Measurements from ENCODE around the gene ACO2. TPM values are rescaled to one million over a fixed set of nuclear protein-coding genes. Genes with fewer than 3 reads are reported as not detected.

The ACO2 gene
- total and polyA plus RNA-seq, 2 of the 13 experiments (the other 11 are each of a cell fraction or from before 2014, with no cell fraction given), result 19.2 to 45.6 TPM

DNA sequence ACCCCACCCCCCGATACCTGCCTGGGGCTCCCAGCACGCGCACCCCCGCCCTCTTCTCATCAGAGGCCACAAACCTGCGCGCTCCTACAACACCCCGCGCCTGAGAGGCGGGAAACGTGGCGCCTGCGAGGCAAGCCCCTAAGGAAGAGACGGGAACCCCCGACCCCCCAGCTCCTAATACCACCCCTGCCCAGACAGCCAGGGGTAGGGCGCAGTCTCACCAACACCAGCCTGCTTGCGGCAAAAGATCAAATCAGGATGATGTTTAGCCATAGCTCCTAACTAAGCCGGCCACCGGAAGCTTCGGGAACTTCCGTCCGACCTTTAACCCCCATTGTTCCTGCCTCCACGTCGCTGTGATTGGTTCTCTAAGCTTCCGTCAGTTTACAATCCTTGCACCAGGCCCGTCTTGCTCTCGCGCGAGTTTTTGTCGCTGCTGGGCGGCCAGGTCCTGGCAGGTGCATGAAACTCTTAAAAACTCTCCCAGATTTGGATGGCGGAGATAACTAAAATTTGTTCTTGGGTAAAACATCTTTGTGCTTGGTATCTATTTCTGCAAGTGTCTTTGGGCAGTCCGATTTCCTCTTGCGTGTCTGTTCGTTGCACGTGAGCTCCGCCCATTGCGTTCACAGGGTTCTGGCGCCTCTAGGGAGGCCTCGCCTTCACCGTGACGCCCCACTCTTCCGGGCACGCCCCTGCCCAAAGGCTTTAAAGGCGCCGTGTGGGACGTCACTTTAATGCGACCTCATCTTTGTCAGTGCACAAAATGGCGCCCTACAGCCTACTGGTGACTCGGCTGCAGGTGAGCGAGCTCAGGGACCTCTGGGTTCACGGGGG lies at the start of gene ACO2, which contains the start of gene PHF5A (continued):
- TF ChIP-seq ZNF232 (CRISPR knock-in tag; IDR thresholded peaks at IDR 0.05; ENCODE audit: borderline replicate concordance), result 0 out of 2 replicates have a peak, but pooled peaks have one; percentile 15
- peak; percentile 47; the same call in 1 of the 2 replicates for TF ChIP-seq RNF2 (conservative IDR thresholded peaks at IDR 0.05; ENCODE audit: low read depth)
- TF ChIP-seq, protein P1, sequence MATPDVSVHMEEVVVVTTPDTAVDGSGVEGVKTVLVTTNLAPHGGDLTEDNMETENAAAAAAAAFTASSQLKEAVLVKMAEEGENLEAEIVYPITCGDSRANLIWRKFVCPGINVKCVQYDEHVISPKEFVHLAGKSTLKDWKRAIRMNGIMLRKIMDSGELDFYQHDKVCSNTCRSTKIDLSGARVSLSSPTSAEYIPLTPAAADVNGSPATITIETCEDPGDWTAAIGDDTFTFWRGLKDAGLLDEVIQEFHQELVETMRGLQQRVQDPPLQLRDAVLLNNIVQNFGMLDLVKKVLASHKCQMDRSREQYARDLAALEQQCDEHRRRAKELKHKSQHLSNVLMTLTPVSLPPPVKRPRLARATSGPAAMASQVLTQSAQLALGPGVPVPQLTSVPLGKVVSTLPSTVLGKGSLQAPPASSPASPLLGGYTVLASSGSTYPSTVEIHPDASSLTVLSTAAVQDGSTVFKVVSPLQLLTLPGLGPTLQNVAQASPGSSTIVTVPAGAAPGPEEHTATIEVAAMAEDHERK (CRISPR knock-in tag; IDR thresholded peaks at IDR 0.05; ENCODE audit: low read depth), result peak; percentile 59
- TF ChIP-seq TBX2 (CRISPR knock-in tag; IDR thresholded peaks at IDR 0.05; ENCODE audit: borderline replicate concordance), result peak; percentile 63; the same call in 1 of the 2 replicates
- no peak for TF ChIP-seq SOX13 (IDR thresholded peaks at IDR 0.05)
- TF ChIP-seq SOX13 (CRISPR knock-in tag; conservative IDR thresholded peaks at IDR 0.05 in 1 of 2, IDR thresholded peaks at IDR 0.05 in 1 of 2), result peak in 1 of 2 experiments; percentile 25; a peak in 1 of 4 replicates
- TF ChIP-seq, protein P2, sequence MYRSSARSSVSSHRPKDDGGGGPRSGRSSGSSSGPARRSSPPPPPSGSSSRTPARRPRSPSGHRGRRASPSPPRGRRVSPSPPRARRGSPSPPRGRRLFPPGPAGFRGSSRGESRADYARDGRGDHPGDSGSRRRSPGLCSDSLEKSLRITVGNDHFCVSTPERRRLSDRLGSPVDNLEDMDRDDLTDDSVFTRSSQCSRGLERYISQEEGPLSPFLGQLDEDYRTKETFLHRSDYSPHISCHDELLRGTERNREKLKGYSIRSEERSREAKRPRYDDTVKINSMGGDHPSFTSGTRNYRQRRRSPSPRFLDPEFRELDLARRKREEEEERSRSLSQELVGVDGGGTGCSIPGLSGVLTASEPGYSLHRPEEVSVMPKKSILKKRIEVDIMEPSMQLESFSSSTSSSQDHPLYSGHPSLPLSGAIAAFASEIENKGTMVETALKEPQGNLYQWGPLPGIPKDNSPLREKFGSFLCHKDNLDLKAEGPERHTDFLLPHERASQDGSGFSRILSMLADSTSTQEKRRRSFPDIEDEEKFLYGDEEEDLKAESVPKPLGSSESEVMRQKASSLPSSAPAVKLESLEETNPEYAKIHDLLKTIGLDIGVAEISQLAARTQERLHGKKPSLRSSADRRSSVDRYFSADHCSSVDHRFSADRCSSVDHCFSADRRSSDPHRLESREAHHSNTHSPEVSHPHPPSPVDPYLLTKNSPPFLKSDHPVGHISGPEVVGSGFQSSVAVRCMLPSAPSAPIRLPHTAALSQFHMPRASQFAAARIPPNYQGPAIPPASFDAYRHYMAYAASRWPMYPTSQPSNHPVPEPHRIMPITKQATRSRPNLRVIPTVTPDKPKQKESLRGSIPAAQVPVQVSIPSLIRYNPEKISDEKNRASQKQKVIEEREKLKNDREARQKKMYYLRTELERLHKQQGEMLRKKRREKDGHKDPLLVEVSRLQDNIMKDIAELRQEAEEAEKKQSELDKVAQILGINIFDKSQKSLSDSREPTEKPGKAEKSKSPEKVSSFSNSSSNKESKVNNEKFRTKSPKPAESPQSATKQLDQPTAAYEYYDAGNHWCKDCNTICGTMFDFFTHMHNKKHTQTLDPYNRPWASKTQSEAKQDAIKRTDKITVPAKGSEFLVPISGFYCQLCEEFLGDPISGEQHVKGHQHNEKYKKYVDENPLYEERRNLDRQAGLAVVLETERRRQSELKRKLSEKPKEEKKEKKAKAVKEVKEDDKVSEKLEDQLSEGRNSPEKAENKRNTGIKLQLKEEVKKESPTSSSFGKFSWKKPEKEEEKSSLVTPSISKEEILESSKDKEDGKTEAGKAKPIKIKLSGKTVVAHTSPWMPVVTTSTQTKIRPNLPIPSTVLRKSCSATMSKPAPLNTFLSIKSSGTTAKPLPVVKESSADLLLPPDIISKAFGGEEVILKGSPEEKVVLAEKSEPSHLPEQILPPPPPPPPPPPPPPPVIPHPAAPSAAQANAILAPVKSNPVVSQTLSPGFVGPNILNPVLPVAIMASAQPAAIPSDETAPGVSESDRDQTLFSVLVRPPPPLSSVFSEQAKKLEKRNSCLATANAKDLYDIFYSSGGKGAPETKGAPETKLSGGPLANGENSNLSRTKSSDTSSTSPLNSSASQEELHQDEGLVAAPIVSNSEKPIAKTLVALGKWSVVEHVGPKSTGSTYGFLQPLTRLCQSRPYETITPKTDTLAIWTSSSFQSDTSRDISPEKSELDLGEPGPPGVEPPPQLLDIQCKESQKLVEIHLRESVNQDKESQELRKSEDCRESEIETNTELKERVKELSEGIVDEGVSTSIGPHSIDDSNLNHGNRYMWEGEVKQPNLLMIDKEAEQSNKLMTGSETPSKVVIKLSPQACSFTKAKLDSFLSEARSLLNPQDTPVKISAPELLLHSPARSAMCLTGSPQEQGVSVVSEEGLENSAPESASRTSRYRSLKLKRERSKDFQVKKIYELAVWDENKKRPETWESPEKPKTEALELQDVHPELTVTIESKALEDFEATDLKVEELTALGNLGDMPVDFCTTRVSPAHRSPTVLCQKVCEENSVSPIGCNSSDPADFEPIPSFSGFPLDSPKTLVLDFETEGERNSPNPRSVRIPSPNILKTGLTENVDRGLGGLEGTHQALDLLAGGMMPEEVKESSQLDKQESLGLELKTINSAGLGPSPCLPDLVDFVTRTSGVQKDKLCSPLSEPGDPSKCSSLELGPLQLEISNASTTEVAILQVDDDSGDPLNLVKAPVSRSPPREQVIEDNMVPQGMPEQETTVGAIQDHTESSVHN (CRISPR knock-in tag; IDR thresholded peaks at IDR 0.05), result peak; percentile 55; the same call in 1 of the 2 replicates
- TF ChIP-seq ATF1 (CRISPR knock-in tag; IDR thresholded peaks at IDR 0.05), result peak; percentile 99
- TF ChIP-seq, protein P3, sequence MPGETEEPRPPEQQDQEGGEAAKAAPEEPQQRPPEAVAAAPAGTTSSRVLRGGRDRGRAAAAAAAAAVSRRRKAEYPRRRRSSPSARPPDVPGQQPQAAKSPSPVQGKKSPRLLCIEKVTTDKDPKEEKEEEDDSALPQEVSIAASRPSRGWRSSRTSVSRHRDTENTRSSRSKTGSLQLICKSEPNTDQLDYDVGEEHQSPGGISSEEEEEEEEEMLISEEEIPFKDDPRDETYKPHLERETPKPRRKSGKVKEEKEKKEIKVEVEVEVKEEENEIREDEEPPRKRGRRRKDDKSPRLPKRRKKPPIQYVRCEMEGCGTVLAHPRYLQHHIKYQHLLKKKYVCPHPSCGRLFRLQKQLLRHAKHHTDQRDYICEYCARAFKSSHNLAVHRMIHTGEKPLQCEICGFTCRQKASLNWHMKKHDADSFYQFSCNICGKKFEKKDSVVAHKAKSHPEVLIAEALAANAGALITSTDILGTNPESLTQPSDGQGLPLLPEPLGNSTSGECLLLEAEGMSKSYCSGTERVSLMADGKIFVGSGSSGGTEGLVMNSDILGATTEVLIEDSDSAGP (CRISPR knock-in tag; IDR thresholded peaks at IDR 0.05; ENCODE audit: borderline replicate concordance), result peak; percentile 82
- TF ChIP-seq ZNF550 (CRISPR knock-in tag; IDR thresholded peaks at IDR 0.05; ENCODE audit: borderline replicate concordance), result 0 out of 2 replicates have a peak, but pooled peaks have one; percentile 43
- peak; percentile 53; the same call in 1 of the 2 replicates for TF ChIP-seq NFKB2 (CRISPR knock-in tag; IDR thresholded peaks at IDR 0.05; ENCODE audit: borderline replicate concordance)
- TF ChIP-seq, protein P4, sequence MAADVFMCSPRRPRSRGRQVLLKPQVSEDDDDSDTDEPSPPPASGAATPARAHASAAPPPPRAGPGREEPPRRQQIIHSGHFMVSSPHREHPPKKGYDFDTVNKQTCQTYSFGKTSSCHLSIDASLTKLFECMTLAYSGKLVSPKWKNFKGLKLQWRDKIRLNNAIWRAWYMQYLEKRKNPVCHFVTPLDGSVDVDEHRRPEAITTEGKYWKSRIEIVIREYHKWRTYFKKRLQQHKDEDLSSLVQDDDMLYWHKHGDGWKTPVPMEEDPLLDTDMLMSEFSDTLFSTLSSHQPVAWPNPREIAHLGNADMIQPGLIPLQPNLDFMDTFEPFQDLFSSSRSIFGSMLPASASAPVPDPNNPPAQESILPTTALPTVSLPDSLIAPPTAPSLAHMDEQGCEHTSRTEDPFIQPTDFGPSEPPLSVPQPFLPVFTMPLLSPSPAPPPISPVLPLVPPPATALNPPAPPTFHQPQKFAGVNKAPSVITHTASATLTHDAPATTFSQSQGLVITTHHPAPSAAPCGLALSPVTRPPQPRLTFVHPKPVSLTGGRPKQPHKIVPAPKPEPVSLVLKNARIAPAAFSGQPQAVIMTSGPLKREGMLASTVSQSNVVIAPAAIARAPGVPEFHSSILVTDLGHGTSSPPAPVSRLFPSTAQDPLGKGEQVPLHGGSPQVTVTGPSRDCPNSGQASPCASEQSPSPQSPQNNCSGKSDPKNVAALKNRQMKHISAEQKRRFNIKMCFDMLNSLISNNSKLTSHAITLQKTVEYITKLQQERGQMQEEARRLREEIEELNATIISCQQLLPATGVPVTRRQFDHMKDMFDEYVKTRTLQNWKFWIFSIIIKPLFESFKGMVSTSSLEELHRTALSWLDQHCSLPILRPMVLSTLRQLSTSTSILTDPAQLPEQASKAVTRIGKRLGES (CRISPR knock-in tag; IDR thresholded peaks at IDR 0.05; ENCODE audit: borderline replicate concordance), result peak; percentile 43; the same call in 1 of the 2 replicates

Data from HepG2 (cell line).